H1 (cell line): ENCODE measurements around the gene CCDC60. TPM values are rescaled to one million over a fixed set of nuclear protein-coding genes. Genes with fewer than 3 reads are reported as not detected.

Source experiments
- CTCF ChIA-PET: fragments of 300-600 bp; sonication (Branson Sonifier 250); formaldehyde crosslinking; loops from one replicate; lab custom pipeline; 2021; ENCODE audit not compliant: partially characterized antibody; lab: Charles Lee
- POLR2A ChIA-PET: fragments of 300-600 bp; sonication (Branson Sonifier 250); formaldehyde crosslinking; loops from one replicate; lab custom pipeline; 2021; ENCODE audit warnings: inconsistent platforms; ENCODE audit not compliant: partially characterized antibody; lab: Charles Lee
- DNase-seq, 2 experiments: peaks; one replicate each; pipeline versions ENCODE4 v3.0.0 to v3.0.0-alpha.2; 2010 to 2022; ENCODE audit warnings: low spot score in 2 of 2, low read depth in 1 of 2, mixed read lengths in 1 of 2
- FAIRE-seq: peaks from 2 replicates; lab custom pipeline; 2011; peaks lifted over from hg19 to GRCh38; lab: Jason Lieb, UNC
- H2AFZ ChIP-seq: 2 replicates; pipeline ENCODE4 v1.8.1; 2012; ENCODE audit warnings: low read length, inconsistent platforms
- H2AK5ac ChIP-seq: 2 replicates; pipeline ENCODE4 v1.6.1; 2013; ENCODE audit warnings: low read depth, low read length
- H2BK120ac ChIP-seq: replicated peaks from 2 replicates; pipeline ENCODE3; 2013; ENCODE audit warnings: low read depth, low read length, inconsistent platforms
- H2BK12ac ChIP-seq: 2 replicates; pipeline ENCODE4 v1.6.1; 2013; ENCODE audit warnings: low read depth, low read length
- H2BK15ac ChIP-seq: 2 replicates; pipeline ENCODE4 v1.6.1; 2013; ENCODE audit warnings: low read length
- H2BK20ac ChIP-seq: 2 replicates; pipeline ENCODE4 v1.6.1; 2013; ENCODE audit warnings: low read length
- H2BK5ac ChIP-seq: 2 replicates; pipeline ENCODE4 v1.6.1; 2013; ENCODE audit warnings: low read depth, low read length
- H3K14ac ChIP-seq: 2 replicates; pipeline ENCODE4 v1.6.1; 2013; ENCODE audit warnings: inconsistent platforms; ENCODE audit not compliant: insufficient read length
- H3K18ac ChIP-seq: 2 replicates; pipeline ENCODE4 v1.6.1; 2013; ENCODE audit warnings: low read length; ENCODE audit errors: extremely low read depth
- H3K23ac ChIP-seq: 2 replicates; pipeline ENCODE4 v1.6.1; 2013; ENCODE audit warnings: inconsistent platforms; ENCODE audit not compliant: insufficient read length
- H3K23me2 ChIP-seq: 2 replicates; pipeline ENCODE4 v1.6.1; 2013; ENCODE audit warnings: low read depth, low read length
- H3K27ac ChIP-seq: 2 replicates; pipeline ENCODE4 v1.6.1; 2011; ENCODE audit warnings: low read depth, low read length, inconsistent platforms
- H3K27me3 ChIP-seq, 4 experiments: replicated peaks in 1 of 4; 1 replicate in 1 of 4; 2 replicates in 3 of 4; pipeline versions ENCODE4 v1.6.1 to v1.8.1; 2011 to 2013; ENCODE audit warnings: low read length in 3 of 4, mild to moderate bottlenecking in 3 of 4, inconsistent platforms in 2 of 4, mixed read lengths in 2 of 4, moderate library complexity in 1 of 4; ENCODE audit not compliant: control insufficient read depth in 3 of 4, insufficient read depth in 3 of 4; ENCODE audit errors: extremely low read depth in 1 of 4
- H3K36me3 ChIP-seq, 4 experiments: 2 replicates each; pipeline versions ENCODE4 v1.6.1 to v1.8.1; 2011 to 2013; ENCODE audit warnings: mild to moderate bottlenecking in 4 of 4, low read length in 3 of 4, moderate library complexity in 2 of 4, control low read depth in 1 of 4, inconsistent platforms in 1 of 4; ENCODE audit not compliant: insufficient read depth in 4 of 4, control insufficient read depth in 2 of 4
- H3K4ac ChIP-seq: replicated peaks from 2 replicates; pipeline ENCODE3; 2013; ENCODE audit warnings: low read length, low read depth, mixed read lengths, inconsistent platforms; ENCODE audit not compliant: insufficient read length
- H3K4me1 ChIP-seq, 4 experiments: replicated peaks in 1 of 4; 1 replicate in 1 of 4; 2 replicates in 3 of 4; pipeline versions ENCODE4 v1.6.1 to v1.8.1; 2011 to 2013; ENCODE audit warnings: low read length in 3 of 4, inconsistent platforms in 2 of 4, mixed read lengths in 1 of 4; ENCODE audit not compliant: insufficient read depth in 4 of 4, control insufficient read depth in 3 of 4
- H3K4me2 ChIP-seq, 2 experiments: 2 replicates each; pipeline versions ENCODE4 v1.6.1 to v1.8.1; 2011 to 2013; ENCODE audit warnings: low read depth in 2 of 2, low read length in 2 of 2, control low read depth in 1 of 2, inconsistent platforms in 1 of 2, mild to moderate bottlenecking in 1 of 2; ENCODE audit not compliant: insufficient read depth in 1 of 2
- H3K4me3 ChIP-seq, 4 experiments: fragments of 200-600, 300-600 bp in 1 of 4; sonication (generic), shearing (Covaris generic), sonication (Bioruptor Twin) in 1 of 4; 2 replicates each; pipeline versions ENCODE4 v1.5.1 to v1.8.1; 2011 to 2016; ENCODE audit warnings: low read length in 4 of 4, low read depth in 3 of 4, control low read depth in 2 of 4, inconsistent platforms in 2 of 4, mild to moderate bottlenecking in 2 of 4, mixed read lengths in 1 of 4, moderate library complexity in 1 of 4; ENCODE audit not compliant: insufficient read depth in 2 of 4; ENCODE audit errors: extremely low read depth in 1 of 4
- H3K56ac ChIP-seq: replicated peaks from 2 replicates; pipeline ENCODE3; 2013; ENCODE audit warnings: low read depth, mild to moderate bottlenecking, mixed read lengths, low read length, inconsistent platforms; ENCODE audit not compliant: insufficient read length
- H3K79me1 ChIP-seq: 2 replicates; pipeline ENCODE4 v1.6.1; 2013; ENCODE audit warnings: low read depth, low read length, control low read depth
- H3K79me2 ChIP-seq, 2 experiments: 2 replicates each; pipeline versions ENCODE4 v1.6.1 to v1.8.1; 2012 to 2013; ENCODE audit warnings: low read length in 2 of 2, mild to moderate bottlenecking in 2 of 2, inconsistent platforms in 1 of 2; ENCODE audit not compliant: insufficient read depth in 2 of 2, control insufficient read depth in 1 of 2
- H3K9ac ChIP-seq, 4 experiments: replicated peaks in 1 of 4; 1 replicate in 1 of 4; 2 replicates in 3 of 4; pipeline versions ENCODE4 v1.6.1 to v1.8.1; 2011 to 2013; ENCODE audit warnings: low read depth in 3 of 4, low read length in 3 of 4, control low read depth in 2 of 4, mild to moderate bottlenecking in 2 of 4, moderate library complexity in 2 of 4, inconsistent platforms in 1 of 4; ENCODE audit errors: extremely low read depth in 1 of 4
- H3K9me3 ChIP-seq, 2 experiments: 2 replicates each; pipeline versions ENCODE4 v1.6.1 to v1.8.1; 2012 to 2013; ENCODE audit warnings: mild to moderate bottlenecking in 2 of 2, moderate library complexity in 2 of 2, control low read depth in 1 of 2, inconsistent platforms in 1 of 2, low read depth in 1 of 2, low read length in 1 of 2, mixed read lengths in 1 of 2; ENCODE audit not compliant: insufficient read depth in 2 of 2
- H4K20me1 ChIP-seq, 2 experiments: replicated peaks in 1 of 2; 2 replicates each; pipeline versions ENCODE3 to v1.8.1; 2011 to 2013; ENCODE audit warnings: inconsistent platforms in 2 of 2, low read length in 2 of 2, mild to moderate bottlenecking in 1 of 2; ENCODE audit not compliant: insufficient read depth in 2 of 2, control insufficient read depth in 1 of 2
- H4K5ac ChIP-seq: 2 replicates; pipeline ENCODE4 v1.6.1; 2013; ENCODE audit warnings: low read length, low read depth, mixed read lengths, inconsistent platforms; ENCODE audit not compliant: insufficient read length
- H4K8ac ChIP-seq: 2 replicates; pipeline ENCODE4 v1.8.0; 2013; ENCODE audit warnings: mild to moderate bottlenecking, moderate library complexity, low read length, inconsistent platforms; ENCODE audit not compliant: insufficient read depth; ENCODE audit errors: extremely low read depth
- H4K91ac ChIP-seq: replicated peaks from 2 replicates; pipeline ENCODE3; 2013; ENCODE audit warnings: low read length, mixed read lengths, inconsistent platforms; ENCODE audit not compliant: insufficient read length
- BCL11A ChIP-seq, 2 experiments: IDR thresholded peaks; one replicate each; pipeline ENCODE4 v1.6.1; 2011; ENCODE audit warnings: low read depth in 2 of 2, low read length in 2 of 2, mild to moderate bottlenecking in 2 of 2
- BRCA1 ChIP-seq: IDR thresholded peaks from 2 replicates; pipeline ENCODE4 v1.6.1; 2012; ENCODE audit warnings: low read depth, low read length, improper control_type of control experiment
- CBX8 ChIP-seq: fragments of 300-800, 300-1000 bp; sonication (generic); IDR thresholded peaks from 2 replicates; pipeline ENCODE4 v1.7.1; 2016; ENCODE audit warnings: low read depth, low read length, borderline replicate concordance
- NANOG ChIP-seq: IDR thresholded peaks from 2 replicates; pipeline ENCODE4 v1.6.1; 2011; ENCODE audit warnings: low read length, low read depth, mild to moderate bottlenecking, inconsistent platforms; ENCODE audit not compliant: insufficient read depth, poor library complexity, severe bottlenecking
- SIN3A ChIP-seq, 2 experiments: IDR thresholded peaks in 1 of 2; conservative IDR thresholded peaks in 1 of 2; 2 replicates each; pipeline ENCODE4 v1.6.1; 2011 to 2012; ENCODE audit warnings: low read length in 2 of 2, improper control_type of control experiment in 1 of 2, low read depth in 1 of 2, mild to moderate bottlenecking in 1 of 2
- TBP ChIP-seq: IDR thresholded peaks from 2 replicates; pipeline ENCODE4 v1.6.1; 2011; ENCODE audit warnings: low read depth, low read length, improper control_type of control experiment
- TCF12 ChIP-seq: IDR thresholded peaks from 2 replicates; pipeline ENCODE4 v1.6.1; 2011; ENCODE audit warnings: low read depth, mild to moderate bottlenecking, low read length
- TEAD4 ChIP-seq: IDR thresholded peaks from 2 replicates; pipeline ENCODE4 v1.6.1; 2012; ENCODE audit warnings: low read depth, low read length, inconsistent platforms, mixed read lengths
- WGBS, 2 experiments: shearing (Covaris generic) in 1 of 2; methylation state at CpG; one replicate each; pipeline versions ENCODE4 v1.1.6 to v1.1.7; 2013 to 2015; ENCODE audit warnings: low lambda C conversion rate in 2 of 2, mixed read lengths in 2 of 2, inconsistent platforms in 1 of 2, low coverage in 1 of 2, missing lambda C conversion rate in 1 of 2; ENCODE audit not compliant: insufficient replicate concordance in 2 of 2, insufficient coverage in 1 of 2, insufficient read length in 1 of 2; ENCODE audit errors: extremely low coverage in 1 of 2, missing lambda C conversion rate in 1 of 2; 5-methylcytosine and 5-hydroxymethylcytosine counted together
- polyA plus RNA-seq, 7 experiments: library from polyadenylated mRNA; depleted of rRNA in 3 of 7; stranded (reverse) in 5 of 7; unstranded in 2 of 7; fragments of >200 nt in 5 of 7; fragments of 200-250 nt in 2 of 7; gene quantifications; 1 replicate in 5 of 7; 2 replicates in 1 of 7; 4 replicates in 1 of 7; pipeline versions ENCODE4 v1.2.1 to v1.2.3, GENCODE V29; 2011 to 2013; ENCODE audit warnings: missing spikeins in 2 of 7, mixed read lengths in 2 of 7
- total RNA-seq: library from RNA; stranded (reverse); fragmentation: NEBNext Ultra II Directional; extraction: Animal tissue kit (Norgen Biotek cat#: 25700); gene quantifications from 2 replicates; pipeline ENCODE4 v1.2.1, GENCODE V29; 2021
- TF ChIP-seq, protein P1 (sequence below): IDR thresholded peaks from 2 replicates; pipeline ENCODE4 v1.6.1; 2012; ENCODE audit warnings: inconsistent platforms

The CCDC60 gene
- total and polyA plus RNA-seq, 2 of the 8 experiments (the other 6 are each of a cell fraction or from before 2014, with no cell fraction given): 0.05 TPM; not detected in 1

DNA sequence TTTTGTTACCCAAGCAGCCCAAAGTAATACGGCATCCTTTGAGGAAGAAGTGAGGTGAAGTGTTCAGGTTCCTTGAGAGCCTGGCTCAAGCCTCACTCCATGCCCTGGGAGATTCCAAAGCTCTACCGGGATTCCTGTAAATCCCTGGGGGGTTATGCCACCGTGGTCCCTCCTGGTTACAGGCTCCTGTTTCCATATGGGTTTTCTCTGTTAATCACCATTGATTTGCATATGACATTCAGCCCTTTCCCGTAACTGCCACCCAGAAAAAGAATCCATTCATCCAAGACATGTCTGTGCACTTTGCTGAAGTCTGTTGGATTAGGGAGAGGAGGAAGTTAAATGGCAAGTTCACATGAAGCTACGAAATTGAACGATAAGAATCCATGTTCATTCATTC is 27.9 kb upstream of the CCDC60 start:
- Histone ChIP-seq H3K23ac (no peak overlapping the region), H3K9me3 (no peaks in the 10 kb centered on the region; a peak in 2 of 4 replicates), H3K36me3 (no peaks in the 10 kb centered on the region), H3K27me3 (no peaks in the 10 kb centered on the region), H3K4me1 (peaks cover 0 to 5% (median 4%) of the 10 kb centered on the region in 4 experiments; a peak in 5 of 7 replicates), H2BK5ac (no peak overlapping the region), H3K79me1 (no peaks in the 10 kb centered on the region), H3K4me3 (no peak overlapping the region), H4K91ac (no peak overlapping the region), H2AFZ (no peak overlapping the region), H4K5ac (no peak overlapping the region), H3K27ac (no peak overlapping the region), H3K9ac (no peak overlapping the region), H2AK5ac (no peak overlapping the region), H2BK12ac (no peak overlapping the region), H2BK20ac (no peak overlapping the region), H4K8ac (no peak overlapping the region), H3K14ac (no peak overlapping the region), H3K4me2 (no peak overlapping the region), H3K56ac (no peak overlapping the region), H3K23me2 (no peaks in the 10 kb centered on the region), H4K20me1 (no peaks in the 10 kb centered on the region), H3K4ac (no peak overlapping the region), H3K79me2 (no peaks in the 10 kb centered on the region), H3K18ac (no peak overlapping the region), H2BK15ac (no peak overlapping the region), H2BK120ac (no peak overlapping the region)
- POLR2A ChIA-PET: no interaction called here
- 74% methylated on average over 6 of the region's 6 CpGs; no CpG with 5 or more reads in 1 of the 2 experiments for WGBS, 2 experiments
- FAIRE-seq (no peak), DNase-seq (no peak)
- CTCF ChIA-PET: no interaction called here
- TF ChIP-seq, protein P1, sequence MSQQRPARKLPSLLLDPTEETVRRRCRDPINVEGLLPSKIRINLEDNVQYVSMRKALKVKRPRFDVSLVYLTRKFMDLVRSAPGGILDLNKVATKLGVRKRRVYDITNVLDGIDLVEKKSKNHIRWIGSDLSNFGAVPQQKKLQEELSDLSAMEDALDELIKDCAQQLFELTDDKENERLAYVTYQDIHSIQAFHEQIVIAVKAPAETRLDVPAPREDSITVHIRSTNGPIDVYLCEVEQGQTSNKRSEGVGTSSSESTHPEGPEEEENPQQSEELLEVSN: no peak
- TF ChIP-seq TBP (no peak), CBX8 (no peak), BCL11A (IDR thresholded peaks at IDR 0.05; ENCODE audit: low read depth in 2 of 2, low read length in 2 of 2) (no peak), NANOG (no peak), BRCA1 (no peak), TCF12 (no peak), SIN3A (conservative IDR thresholded peaks at IDR 0.05 in 1 of 2, IDR thresholded peaks at IDR 0.05 in 1 of 2; ENCODE audit: low read depth in 1 of 2, low read length in 2 of 2) (no peak), TEAD4 (no peak)
